ENCODE measurements around the gene UPF2.
"Not testable (repeated sequence)": the region's sequence is repeated elsewhere in the genome, so short reads cannot be mapped to it uniquely, and the experiment has no call there.

The UPF2 gene, protein sequence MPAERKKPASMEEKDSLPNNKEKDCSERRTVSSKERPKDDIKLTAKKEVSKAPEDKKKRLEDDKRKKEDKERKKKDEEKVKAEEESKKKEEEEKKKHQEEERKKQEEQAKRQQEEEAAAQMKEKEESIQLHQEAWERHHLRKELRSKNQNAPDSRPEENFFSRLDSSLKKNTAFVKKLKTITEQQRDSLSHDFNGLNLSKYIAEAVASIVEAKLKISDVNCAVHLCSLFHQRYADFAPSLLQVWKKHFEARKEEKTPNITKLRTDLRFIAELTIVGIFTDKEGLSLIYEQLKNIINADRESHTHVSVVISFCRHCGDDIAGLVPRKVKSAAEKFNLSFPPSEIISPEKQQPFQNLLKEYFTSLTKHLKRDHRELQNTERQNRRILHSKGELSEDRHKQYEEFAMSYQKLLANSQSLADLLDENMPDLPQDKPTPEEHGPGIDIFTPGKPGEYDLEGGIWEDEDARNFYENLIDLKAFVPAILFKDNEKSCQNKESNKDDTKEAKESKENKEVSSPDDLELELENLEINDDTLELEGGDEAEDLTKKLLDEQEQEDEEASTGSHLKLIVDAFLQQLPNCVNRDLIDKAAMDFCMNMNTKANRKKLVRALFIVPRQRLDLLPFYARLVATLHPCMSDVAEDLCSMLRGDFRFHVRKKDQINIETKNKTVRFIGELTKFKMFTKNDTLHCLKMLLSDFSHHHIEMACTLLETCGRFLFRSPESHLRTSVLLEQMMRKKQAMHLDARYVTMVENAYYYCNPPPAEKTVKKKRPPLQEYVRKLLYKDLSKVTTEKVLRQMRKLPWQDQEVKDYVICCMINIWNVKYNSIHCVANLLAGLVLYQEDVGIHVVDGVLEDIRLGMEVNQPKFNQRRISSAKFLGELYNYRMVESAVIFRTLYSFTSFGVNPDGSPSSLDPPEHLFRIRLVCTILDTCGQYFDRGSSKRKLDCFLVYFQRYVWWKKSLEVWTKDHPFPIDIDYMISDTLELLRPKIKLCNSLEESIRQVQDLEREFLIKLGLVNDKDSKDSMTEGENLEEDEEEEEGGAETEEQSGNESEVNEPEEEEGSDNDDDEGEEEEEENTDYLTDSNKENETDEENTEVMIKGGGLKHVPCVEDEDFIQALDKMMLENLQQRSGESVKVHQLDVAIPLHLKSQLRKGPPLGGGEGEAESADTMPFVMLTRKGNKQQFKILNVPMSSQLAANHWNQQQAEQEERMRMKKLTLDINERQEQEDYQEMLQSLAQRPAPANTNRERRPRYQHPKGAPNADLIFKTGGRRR

GRCh38 chr10:12042797-12043651 lies at the start of gene UPF2:
Gene UPF2, minus strand, starts transcription at chr10:12042809. Its CDS starts 7,386 bp downstream, at chr10:12035423.
- peak; percentile 96 for DNase-seq (ENCODE audit: low read depth)

DNA sequence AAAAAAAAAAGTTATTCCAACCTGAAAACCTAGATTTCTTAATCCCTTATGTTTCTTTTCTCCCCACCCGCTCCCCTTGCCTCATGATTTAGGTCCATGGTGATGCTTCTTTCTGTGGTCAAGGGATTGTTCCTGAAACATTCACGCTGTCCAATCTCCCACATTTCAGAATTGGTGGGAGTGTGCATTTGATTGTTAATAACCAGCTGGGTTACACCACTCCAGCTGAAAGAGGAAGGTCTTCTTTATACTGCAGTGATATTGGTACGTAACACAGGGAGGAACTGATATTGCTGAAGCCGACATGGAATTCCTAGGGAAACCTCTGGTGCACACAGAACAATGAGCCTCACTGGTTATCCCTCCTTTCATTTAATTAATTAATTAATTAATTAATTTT lies 48.8 kb upstream of the UPF2 start:
- DNase-seq (ENCODE audit: low read depth) = no peak

DNA sequence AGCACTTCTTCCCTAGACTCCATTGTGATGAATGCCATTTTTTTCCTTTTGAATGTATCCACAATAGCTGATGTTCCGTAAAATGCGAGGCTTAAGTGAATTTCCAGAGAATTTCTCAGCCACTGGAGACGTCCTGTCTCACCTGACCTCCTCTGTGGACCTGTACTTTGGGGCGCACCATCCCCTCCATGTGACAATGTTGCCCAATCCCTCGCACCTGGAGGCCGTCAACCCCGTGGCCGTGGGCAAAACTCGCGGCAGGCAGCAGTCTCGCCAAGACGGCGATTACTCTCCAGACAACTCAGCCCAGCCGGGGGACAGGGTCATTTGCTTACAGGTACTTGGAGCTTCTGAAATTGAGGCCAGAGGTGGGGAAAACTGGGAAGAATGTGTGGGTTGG lies 46.3 kb upstream of the UPF2 start:
- no peak for DNase-seq (ENCODE audit: low read depth)

- no peak for DNase-seq (ENCODE audit: low read depth)
Measured at GRCh38 chr10:12081879-12082557, 39.4 kb upstream of the UPF2 start.

DNA sequence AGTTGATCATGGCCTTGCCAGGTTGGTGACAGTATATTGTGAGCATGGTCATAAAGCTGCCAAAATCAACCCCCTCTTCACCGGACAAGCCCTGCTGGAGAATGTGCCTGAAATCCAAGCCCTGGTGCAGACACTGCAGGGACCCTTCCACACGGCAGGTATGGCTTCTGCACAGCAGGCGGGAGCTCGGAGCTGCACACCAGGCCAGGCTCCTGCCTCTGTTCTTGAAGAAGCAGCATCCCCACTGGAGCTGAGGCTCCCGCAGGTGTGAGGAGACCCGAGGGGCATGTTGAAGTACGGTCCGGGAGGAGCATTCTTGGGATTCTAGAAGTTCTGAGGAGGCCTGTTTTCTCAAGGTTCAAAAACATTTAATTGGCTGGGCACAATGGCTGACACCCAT lies 38.9 kb upstream of the UPF2 start:
- no peak for DNase-seq (ENCODE audit: low read depth)

DNA sequence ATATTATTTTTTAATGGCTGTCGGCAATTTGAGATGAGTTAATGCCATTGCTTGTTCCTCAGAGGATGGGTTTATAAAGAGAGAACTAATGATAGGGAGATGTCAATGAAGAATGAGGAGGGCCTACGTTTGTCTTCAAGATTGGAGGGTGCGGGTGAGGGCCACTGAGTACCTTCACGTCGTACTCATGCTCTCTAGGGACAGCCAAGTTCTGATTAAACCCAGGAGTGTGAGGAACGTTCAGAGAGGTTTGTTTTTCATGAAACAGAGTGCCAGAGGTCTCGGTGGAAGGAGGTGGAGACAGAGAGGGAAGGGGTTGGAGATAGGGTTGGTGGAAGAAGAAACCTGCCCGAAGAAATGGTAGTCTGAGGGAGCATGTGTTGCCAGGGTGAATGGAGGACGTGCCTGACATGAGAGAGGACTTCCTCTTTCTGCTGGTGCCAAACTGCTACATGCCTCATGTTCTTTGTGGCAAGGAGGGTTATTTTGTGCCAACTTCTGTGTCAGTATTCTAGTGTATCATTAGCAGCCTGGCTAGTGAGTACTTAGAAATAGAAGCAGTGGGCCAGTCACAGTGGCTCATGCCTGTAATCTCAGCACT lies 35.1 kb upstream of the UPF2 start:
- no peak for DNase-seq (ENCODE audit: low read depth)

DNA sequence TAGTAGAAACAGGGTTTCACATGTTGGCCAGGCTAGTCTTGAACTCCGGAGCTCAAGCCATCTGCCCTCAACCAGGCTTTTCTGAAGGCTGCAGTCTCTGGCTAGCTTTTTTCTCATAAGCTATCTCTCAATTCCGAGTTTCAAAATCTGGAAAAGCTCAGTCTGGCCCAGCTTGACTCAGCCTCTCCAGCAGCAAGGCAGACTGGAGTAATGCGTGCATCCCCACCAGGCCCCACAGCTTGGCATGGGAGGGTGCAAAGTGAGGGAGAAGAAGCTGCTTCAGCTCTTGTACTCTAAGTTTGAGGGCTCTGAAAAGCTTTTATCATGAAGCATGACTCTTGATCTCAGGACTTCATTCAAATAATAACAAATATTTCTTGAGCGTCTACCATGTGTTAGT lies 30.9 kb upstream of the UPF2 start:
- no peak for DNase-seq (ENCODE audit: low read depth)

- DNase-seq (ENCODE audit: low read depth) = not testable (repeated sequence)
Measured at GRCh38 chr10:12071441-12071840, 28.8 kb upstream of the UPF2 start.

DNA sequence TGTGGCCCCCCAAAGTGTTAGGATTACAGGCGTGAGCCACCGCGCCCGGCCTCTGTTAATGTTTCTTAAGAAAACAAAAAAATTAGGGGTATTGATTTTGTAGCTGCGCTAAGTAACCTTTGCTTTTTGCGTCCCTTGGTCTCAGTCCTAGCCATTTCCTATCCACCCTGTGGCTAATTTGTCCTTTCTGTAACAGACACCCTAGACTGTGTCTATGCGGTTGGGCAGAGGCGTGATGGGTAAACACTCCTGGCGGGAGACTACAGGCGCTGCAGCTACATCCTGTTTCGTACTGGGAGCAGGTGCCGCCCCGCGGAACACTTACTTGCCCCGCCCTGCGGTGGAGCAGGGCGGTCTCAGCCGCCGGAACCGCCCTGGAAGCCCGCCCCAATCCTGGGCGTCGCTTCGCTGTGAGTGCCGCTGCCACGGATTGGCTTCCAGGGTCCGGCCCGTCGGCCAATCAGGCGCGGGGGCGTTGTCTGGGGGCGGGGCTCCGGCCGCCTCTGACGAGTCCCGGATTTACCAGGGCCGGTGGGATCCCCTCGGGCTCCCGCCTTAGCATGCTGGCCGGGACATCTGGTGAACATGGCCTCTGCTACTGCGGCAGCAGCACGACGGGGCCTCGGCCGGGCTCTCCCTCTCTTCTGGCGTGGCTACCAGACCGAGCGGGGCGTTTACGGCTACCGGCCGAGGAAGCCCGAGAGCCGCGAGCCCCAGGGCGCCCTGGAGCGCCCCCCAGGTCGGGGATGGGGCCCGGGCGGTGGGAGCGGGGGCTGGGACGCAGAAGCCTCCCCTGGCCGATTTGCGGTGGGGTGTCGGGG lies 26.1 kb upstream of the UPF2 start, which contains the start of gene DHTKD1:
Gene DHTKD1 (plus strand): TSS at position 506 of the 821 bp plus-strand sequence. CDS start 80 bp downstream, at position 586.
- DNase-seq (ENCODE audit: low read depth) = peak; percentile 89

DNA sequence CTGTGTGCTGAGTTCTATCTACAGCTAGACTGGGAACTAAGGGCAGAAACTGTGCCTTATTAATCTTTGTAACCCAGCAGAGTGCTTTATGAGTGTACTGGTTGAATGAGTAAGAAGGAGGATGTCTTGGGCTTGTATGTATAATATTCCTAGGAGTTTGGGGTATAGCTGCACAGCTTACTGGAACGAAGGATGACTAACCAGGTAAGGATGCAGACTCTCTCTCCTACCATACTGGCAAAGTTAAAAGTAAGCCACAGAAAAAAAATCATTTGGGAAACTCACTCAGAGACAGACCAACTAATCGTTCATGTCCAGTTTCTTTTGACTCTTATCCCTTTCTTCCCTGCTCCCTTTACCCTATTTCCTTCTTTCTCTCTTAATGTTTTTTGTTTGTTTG lies 24.7 kb upstream of the UPF2 start:
- peak; percentile 82 for DNase-seq (ENCODE audit: low read depth)

DNA sequence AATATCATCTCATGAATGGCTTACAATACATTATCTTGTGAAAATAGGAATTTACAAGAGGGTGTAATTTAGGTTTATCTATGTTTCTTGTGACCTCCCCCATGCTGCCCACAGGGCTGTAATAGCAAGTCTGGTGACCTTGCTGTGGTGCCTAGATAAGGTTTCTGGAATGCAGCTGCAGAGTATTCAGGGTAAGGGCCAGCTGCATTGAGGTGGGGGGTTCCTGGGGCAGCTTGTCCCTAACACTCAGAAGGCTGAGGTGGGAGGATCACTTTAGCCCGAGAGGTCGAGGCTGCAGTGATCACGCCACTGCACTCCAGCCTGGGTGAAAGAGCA lies 20.8 kb upstream of the UPF2 start:
- no peak for DNase-seq (ENCODE audit: low read depth)

- no peak for DNase-seq (ENCODE audit: low read depth)
Measured at GRCh38 chr10:12062754-12063482, 20.3 kb upstream of the UPF2 start.

DNA sequence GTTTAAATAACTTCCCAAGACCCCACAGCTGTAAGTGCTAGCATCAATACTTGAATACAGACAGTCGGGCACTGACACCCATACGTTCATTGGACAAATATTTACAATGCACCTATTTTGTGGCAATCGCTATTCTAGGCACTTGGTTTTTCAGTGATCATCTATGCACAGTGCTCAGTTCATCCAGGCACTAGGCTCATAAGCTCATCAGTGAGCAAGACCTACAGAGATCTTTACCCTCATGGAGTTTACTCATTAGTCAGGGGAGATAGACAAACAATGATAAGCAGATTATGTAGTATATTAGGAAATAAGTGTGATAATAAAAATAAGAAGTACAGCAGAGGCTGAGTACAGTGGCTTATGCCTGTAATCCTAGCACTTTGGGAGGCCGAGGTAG lies 18.5 kb upstream of the UPF2 start:
- DNase-seq (ENCODE audit: low read depth) = no peak

- no peak for DNase-seq (ENCODE audit: low read depth)
Measured at GRCh38 chr10:12056748-12057147, 14.1 kb upstream of the UPF2 start.

GRCh38 chr10:12055732-12056131 lies 13.1 kb upstream of the UPF2 start:
- DNase-seq (ENCODE audit: low read depth) = no peak

DNA sequence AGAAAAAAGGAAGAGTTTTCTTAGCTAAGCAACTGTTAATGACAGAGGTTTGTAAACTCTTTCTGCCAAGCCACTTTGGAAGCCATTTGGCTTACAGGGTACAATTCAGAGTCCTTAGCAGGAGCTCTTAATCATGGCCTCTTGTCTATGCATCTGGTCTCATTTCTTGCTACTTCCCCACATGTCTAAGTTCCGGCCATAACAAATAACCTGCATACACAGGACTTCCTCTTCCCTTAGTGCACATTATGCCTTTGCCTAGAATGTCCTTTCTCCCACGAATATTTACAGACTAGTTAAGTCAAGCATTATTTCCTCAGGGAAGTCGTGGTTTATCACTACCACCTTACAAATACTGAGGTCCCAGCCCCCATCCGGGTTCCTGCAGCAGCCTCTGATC lies 8.6 kb upstream of the UPF2 start:
- no peak for DNase-seq (ENCODE audit: low read depth)

DNA sequence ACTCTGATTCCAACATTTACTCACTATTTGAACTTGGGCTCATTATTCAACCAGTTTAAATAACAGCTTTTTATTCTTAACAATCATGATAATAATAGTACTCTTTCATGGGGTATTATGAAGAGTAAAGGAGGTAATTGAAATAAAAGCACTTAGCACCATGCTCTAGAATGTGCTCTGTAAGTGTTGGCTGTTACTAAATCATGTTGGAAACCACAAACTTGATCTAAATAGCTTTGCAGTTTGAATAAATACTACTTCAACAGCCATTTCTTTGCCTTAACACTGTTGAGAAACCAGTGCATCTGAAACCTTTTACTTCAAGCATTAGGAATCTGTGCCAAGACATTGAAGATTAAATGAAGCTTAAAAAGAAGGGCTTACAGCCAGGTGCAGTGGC lies 7.9 kb upstream of the UPF2 start:
- DNase-seq (ENCODE audit: low read depth) = no peak

DNA sequence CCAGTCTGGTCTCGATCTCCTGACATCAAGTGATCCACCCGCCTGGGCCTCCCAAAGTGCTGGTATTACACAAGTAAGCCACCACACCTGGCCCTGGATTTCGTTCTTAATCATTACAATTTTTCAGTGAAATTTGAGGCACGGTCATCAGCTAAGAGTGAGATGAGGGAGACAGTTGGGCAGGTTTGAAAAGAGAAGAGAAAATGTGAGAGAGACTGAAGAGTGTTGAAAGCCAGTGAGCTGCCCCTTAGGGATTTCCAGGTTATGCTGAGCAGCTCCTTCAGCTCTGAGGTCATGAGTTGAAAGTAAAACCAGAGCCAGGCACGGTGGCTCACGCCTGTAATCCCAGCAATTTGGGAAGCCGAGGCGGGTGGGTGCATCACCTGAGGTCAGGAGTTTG lies 5.9 kb upstream of the UPF2 start:
- no peak for DNase-seq (ENCODE audit: low read depth)

GRCh38 chr10:12045596-12045995 lies 3.0 kb upstream of the UPF2 start:
- no peak for DNase-seq (ENCODE audit: low read depth)
